PC-9 (cell line): Measurements from ENCODE around the gene ZMIZ1. TPM values are rescaled to one million over a fixed set of nuclear protein-coding genes. Genes with fewer than 3 reads are reported as not detected.

Experiments
- BruUV-seq: library from RNA; stranded (reverse); fragments of 400-500 nt; replicated peaks from 2 replicates; lab custom pipeline; 2021; lab: Mats Ljungman, UMichigan
- CTCF ChIA-PET: fragments of 300-600 bp; sonication (Branson Sonifier 250); formaldehyde crosslinking; loops from one replicate; lab custom pipeline; 2022; ENCODE audit warnings: antibody characterized with exemption; lab: Charles Lee
- POLR2A ChIA-PET: fragments of 300-600 bp; sonication (Branson Sonifier 250); formaldehyde crosslinking; loops from one replicate; lab custom pipeline; 2022; ENCODE audit warnings: antibody characterized with exemption; ENCODE audit not compliant: unreplicated experiment; lab: Charles Lee
- DNase-seq, 2 experiments: peaks; one replicate each; pipeline versions ENCODE4 v3.0.0 to v3.0.0-alpha.2; 2015 to 2022; ENCODE audit warnings: mixed read lengths in 1 of 2
- H2AFZ ChIP-seq: fragments of 200-600 bp; sonication (generic); 2 replicates; pipeline ENCODE4 v1.8.1; 2017; ENCODE audit warnings: antibody characterized with exemption
- H3F3A ChIP-seq: fragments of 200-600 bp; sonication (generic); 2 replicates; pipeline ENCODE4 v1.8.1; 2017; ENCODE audit warnings: antibody characterized with exemption, mild to moderate bottlenecking, low read depth; ENCODE audit not compliant: insufficient read depth
- H3K27ac ChIP-seq: fragments of 200-600 bp; sonication (generic); 2 replicates; pipeline ENCODE4 v1.6.1; 2016; ENCODE audit warnings: mixed run types
- H3K27me3 ChIP-seq: fragments of 200-600 bp; sonication (generic); 2 replicates; pipeline ENCODE4 v1.6.1; 2016; ENCODE audit warnings: low read depth, mixed run types; ENCODE audit not compliant: insufficient read depth
- H3K36me3 ChIP-seq: fragments of 200-600 bp; sonication (generic); 2 replicates; pipeline ENCODE4 v1.6.1; 2016; ENCODE audit warnings: low read depth, mixed run types
- H3K4me1 ChIP-seq: fragments of 200-600 bp; sonication (generic); replicated peaks from 2 replicates; pipeline ENCODE4 v1.6.1; 2016; ENCODE audit warnings: mixed run types; ENCODE audit not compliant: insufficient read depth
- H3K4me2 ChIP-seq: fragments of 200-600 bp; sonication (generic); 2 replicates; pipeline ENCODE4 v1.6.1; 2017; ENCODE audit warnings: mixed run types
- H3K4me3 ChIP-seq: fragments of 200-600 bp; sonication (generic); 2 replicates; pipeline ENCODE4 v1.6.1; 2016; ENCODE audit warnings: mixed run types
- H3K79me2 ChIP-seq: fragments of 200-600 bp; sonication (generic); 2 replicates; pipeline ENCODE4 v1.6.1; 2017; ENCODE audit warnings: low read depth, mixed run types
- H3K9me2 ChIP-seq: fragments of 200-600 bp; sonication (generic); 2 replicates; pipeline ENCODE4 v1.8.1; 2017; ENCODE audit warnings: mild to moderate bottlenecking; ENCODE audit not compliant: insufficient read depth
- H3K9me3 ChIP-seq: fragments of 200-600 bp; sonication (generic); 2 replicates; pipeline ENCODE4 v1.8.1; 2016; ENCODE audit warnings: low read depth; ENCODE audit not compliant: insufficient read depth
- H4K20me1 ChIP-seq: fragments of 200-600 bp; sonication (generic); 2 replicates; pipeline ENCODE4 v1.8.1; 2017; ENCODE audit not compliant: insufficient read depth
- CTCF ChIP-seq: fragments of 200-600 bp; sonication (generic); conservative IDR thresholded peaks from 2 replicates; pipeline ENCODE4 v1.6.1; 2017; ENCODE audit warnings: mixed run types, antibody characterized with exemption, mild to moderate bottlenecking, moderate library complexity
- EZH2 ChIP-seq: fragments of 200-600 bp; sonication (generic); IDR thresholded peaks from 2 replicates; pipeline ENCODE4 v1.8.0; 2017; ENCODE audit warnings: antibody characterized with exemption, low read depth
- intact Hi-C: fragments of 100-400 bp; cut with micrococcal nuclease; formaldehyde crosslinking; loops from one replicate; pipeline ENCODE4 v1.10.0; 2022; ENCODE audit not compliant: unreplicated experiment
- total RNA-seq: library from RNA; stranded (reverse); gene quantifications from 2 replicates; pipeline ENCODE4 v1.2.3, GENCODE V29; 2021

The ZMIZ1 gene
- total RNA-seq, 1 experiment from 2014 or later, result 47.6 TPM

DNA sequence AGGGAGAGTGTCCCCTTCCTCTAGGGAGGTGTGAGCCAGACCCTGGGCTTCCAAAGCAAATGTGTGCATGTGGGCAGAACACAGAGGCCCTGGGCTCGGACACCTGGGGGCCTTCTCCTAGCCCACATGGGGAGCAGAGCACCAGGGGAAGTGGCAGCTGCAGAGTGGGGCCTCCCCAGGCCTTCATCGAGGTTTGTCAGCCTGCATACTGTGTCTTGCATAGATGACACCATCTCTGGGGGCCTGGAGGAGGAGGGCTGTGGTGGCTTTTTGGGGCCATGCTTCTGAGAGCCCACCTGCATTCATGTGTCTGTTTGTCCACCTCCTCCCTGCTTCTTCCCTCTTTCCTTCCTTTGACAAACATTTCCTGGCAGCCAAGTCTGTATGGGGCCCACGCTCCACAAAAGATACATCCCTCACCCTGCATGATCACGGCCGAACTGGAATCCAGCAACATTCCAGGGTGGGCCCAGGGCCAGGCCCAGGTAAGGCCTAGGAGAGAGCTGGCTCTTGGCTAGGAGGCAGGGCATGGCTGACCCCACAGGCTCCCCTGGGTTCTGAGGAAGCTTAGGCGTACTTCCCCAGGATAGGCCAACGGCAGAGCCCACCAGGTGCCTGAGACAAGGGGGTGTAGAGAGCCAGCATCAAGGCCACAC, 79.2 kb downstream of the ZMIZ1 start:
- Histone ChIP-seq H4K20me1 (peaks cover 4% of the 10 kb centered on the region; the same call in 1 of the 2 replicates), H3F3A (peaks cover 32% of the 10 kb centered on the region; the same call in 1 of the 2 replicates), H2AFZ (no peak overlapping the region), H3K79me2 (peaks cover 29% of the 10 kb centered on the region), H3K36me3 (no peaks in the 10 kb centered on the region), H3K27me3 (no peaks in the 10 kb centered on the region), H3K4me1 (peaks cover 54% of the 10 kb centered on the region), H3K4me3 (no peak overlapping the region), H3K9me3 (no peaks in the 10 kb centered on the region), H3K4me2 (peak overlapping the region; percentile 79), H3K9me2 (no peaks in the 10 kb centered on the region), H3K27ac (peak overlapping the region; percentile 90)
- ChIA-PET CTCF (interaction anchor here (0.6 to 1.0 kb wide), 2 partner anchors 40 to 95 kb away, joined by 3 to 4 read pairs; no protein-coding TSS in a partner anchor), POLR2A (no interaction called here)
- intact Hi-C loops, result no loop called here
- TF ChIP-seq EZH2 (no peak), CTCF (no peak)
- no TSS peak for BruUV-seq
- peak in 1 of 2 experiments; percentile 54 for DNase-seq

DNA sequence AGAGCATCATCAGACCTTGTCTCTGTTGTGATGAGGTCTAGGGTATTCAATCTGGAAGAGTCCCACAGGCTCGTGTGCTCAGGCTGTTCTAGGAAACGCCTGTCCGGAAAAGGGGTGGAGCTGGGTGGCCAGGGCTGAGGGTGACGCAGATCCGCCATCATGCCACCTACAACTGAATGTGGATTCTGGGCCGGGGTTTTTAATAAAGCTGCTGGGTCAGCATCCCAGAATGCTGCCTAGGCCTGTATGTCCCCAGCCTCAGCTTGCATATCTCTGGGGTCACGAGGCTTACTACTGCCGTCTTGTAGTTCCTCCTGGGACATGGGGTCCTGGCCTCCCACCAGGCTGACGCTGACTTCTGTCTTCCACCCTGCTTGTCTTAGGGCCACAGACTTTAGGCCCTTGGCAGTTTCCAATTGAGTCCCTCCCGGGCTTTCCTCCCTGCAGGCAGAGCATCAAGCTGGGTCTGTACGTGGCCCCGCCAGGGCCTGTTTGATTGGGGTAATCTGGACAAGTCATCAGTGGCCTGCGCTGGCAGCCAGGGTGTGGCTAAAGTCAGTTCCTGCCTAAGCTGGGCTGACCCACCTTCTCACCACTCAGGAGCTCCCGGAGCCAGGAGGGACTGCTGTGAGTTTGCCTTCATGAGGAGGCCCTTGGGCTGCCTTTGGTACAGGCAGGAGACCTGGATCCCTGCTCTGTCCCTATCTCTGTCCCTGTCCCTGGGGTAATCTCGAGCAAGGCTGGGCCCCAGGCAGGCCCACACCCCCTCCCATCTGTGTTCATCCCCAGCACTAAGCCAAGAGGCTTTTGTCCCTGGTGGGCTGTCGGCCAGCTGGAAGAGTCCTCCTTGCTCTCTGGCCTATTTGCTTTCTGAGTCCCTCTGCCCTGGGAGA, 79.9 kb downstream of the ZMIZ1 start:
- DNase-seq, result peak; percentile 86 to 88
- Histone ChIP-seq H3F3A (peaks cover 32% of the 10 kb centered on the region; the same call in 1 of the 2 replicates), H3K9me3 (no peaks in the 10 kb centered on the region), H3K27me3 (no peaks in the 10 kb centered on the region), H3K4me3 (peak overlapping the region; percentile 29; the same call in 1 of the 2 replicates), H3K27ac (peak overlapping the region; percentile 90), H3K36me3 (no peaks in the 10 kb centered on the region), H4K20me1 (peaks cover 4% of the 10 kb centered on the region; the same call in 1 of the 2 replicates), H3K4me1 (peaks cover 57% of the 10 kb centered on the region), H3K79me2 (peaks cover 36% of the 10 kb centered on the region), H2AFZ (no peak overlapping the region), H3K4me2 (peak overlapping the region; percentile 79), H3K9me2 (no peaks in the 10 kb centered on the region)
- ChIA-PET CTCF (interaction anchor here (0.5 to 1.0 kb wide), 3 partner anchors 22 to 81 kb away, joined by 3 to 8 read pairs (median 5); no protein-coding TSS in a partner anchor), POLR2A (interaction anchor here (0.6 to 0.7 kb wide), 2 partner anchors 21 to 64 kb away, joined by 3 read pairs; no protein-coding TSS in a partner anchor)
- no TSS peak for BruUV-seq
- TF ChIP-seq EZH2 (no peak), CTCF (no peak)
- intact Hi-C loops, result no loop called here

DNA sequence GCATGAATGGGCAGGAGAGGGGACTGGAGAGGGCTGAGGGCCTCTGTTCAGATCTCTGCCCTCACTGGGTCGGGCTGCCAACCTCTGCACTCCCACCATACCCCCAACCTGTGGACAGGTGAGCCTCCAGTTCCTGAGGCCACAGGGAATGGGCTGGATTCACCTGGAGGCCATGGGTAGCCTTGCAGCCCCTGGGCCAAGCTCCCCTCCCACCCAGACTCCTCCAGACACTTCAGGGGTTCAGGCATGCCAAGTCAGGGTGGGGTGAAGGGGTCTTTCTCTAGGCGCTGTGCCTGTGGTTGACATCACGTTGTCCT, 80.5 kb downstream of the ZMIZ1 start:
- Histone ChIP-seq H3K9me2 (no peaks in the 10 kb centered on the region), H3K4me1 (peaks cover 57% of the 10 kb centered on the region), H3K27ac (peak overlapping the region; percentile 90), H3K4me2 (peak overlapping the region; percentile 79), H2AFZ (no peak overlapping the region), H3K27me3 (no peaks in the 10 kb centered on the region), H3K4me3 (peak overlapping the region; percentile 29; the same call in 1 of the 2 replicates), H3K36me3 (no peaks in the 10 kb centered on the region), H3K79me2 (peaks cover 42% of the 10 kb centered on the region), H3K9me3 (no peaks in the 10 kb centered on the region), H4K20me1 (peaks cover 2% of the 10 kb centered on the region; the same call in 1 of the 2 replicates), H3F3A (peaks cover 32% of the 10 kb centered on the region; the same call in 1 of the 2 replicates)
- TSS peak; percentile 32 for BruUV-seq
- no peak for TF ChIP-seq EZH2
- TF ChIP-seq CTCF, result no peak
- ChIA-PET POLR2A (interaction anchor here (0.6 kb wide), 1 partner anchor 22 kb away, joined by 3 read pairs; no protein-coding TSS in a partner anchor), CTCF (interaction anchor here (0.5 to 1.0 kb wide), 3 partner anchors 22 to 81 kb away, joined by 3 to 8 read pairs (median 5); no protein-coding TSS in a partner anchor)
- no peak for DNase-seq
- intact Hi-C loops, result no loop called here
